GM12878 (cell line): ENCODE data around the gene MGMT. TPM values are rescaled to one million over a fixed set of nuclear protein-coding genes. Genes with fewer than 3 reads are reported as not detected.

ENCODE experiments used
- ATAC-seq: fragments of 200-7000 bp; cut with Tn5 transposase; 3 replicates; pipeline ENCODE4 v1.9.1; 2020; ENCODE audit warnings: mild to moderate bottlenecking, moderate library complexity
- BruUV-seq: library from RNA; stranded (reverse); fragments of 400-500 nt; replicated peaks from 2 replicates; lab custom pipeline; 2021; lab: Mats Ljungman, UMichigan
- CTCF ChIA-PET: fragments of 300-600 bp; sonication (Branson Sonifier 250); formaldehyde crosslinking; extraction: SDS; loops from one replicate; lab custom pipeline; 2021; ENCODE audit warnings: inconsistent platforms; lab: Yijun Ruan, JAX
- POLR2A ChIA-PET: fragments of 350-600 bp; formaldehyde crosslinking; extraction: SDS; loops from one replicate; lab custom pipeline; 2021; ENCODE audit warnings: inconsistent platforms; lab: Charles Lee
- RAD21 ChIA-PET: fragments of 300-600 bp; sonication (Branson Sonifier 250); formaldehyde crosslinking; loops from one replicate; lab custom pipeline; 2023; ENCODE audit warnings: antibody characterized with exemption; ENCODE audit not compliant: unreplicated experiment; lab: Charles Lee
- SMC1A ChIA-PET: fragments of 300-600 bp; sonication (Branson Sonifier 250); formaldehyde crosslinking; loops from one replicate; lab custom pipeline; 2023; ENCODE audit not compliant: unreplicated experiment, uncharacterized antibody; lab: Charles Lee
- DNase-seq: peaks from one replicate; pipeline ENCODE4 v3.0.0-alpha.2; 2011; ENCODE audit warnings: low read depth, low spot score
- FAIRE-seq: peaks from 3 replicates; lab custom pipeline; 2011; peaks lifted over from hg19 to GRCh38; lab: Jason Lieb, UNC
- H2AFZ ChIP-seq: 2 replicates; pipeline ENCODE4 v1.6.0; 2011; ENCODE audit warnings: low read depth, low read length, control low read depth; ENCODE audit not compliant: control insufficient read depth
- H3K27ac ChIP-seq: 2 replicates; pipeline ENCODE4 v1.5.1; 2011; ENCODE audit warnings: control low read depth; ENCODE audit not compliant: control insufficient read depth, insufficient read depth
- H3K27me3 ChIP-seq, 2 experiments: replicated peaks in 1 of 2; 2 replicates each; pipeline versions ENCODE4 v1.6.0 to v1.6.1; 2011; ENCODE audit warnings: low read length in 1 of 2; ENCODE audit not compliant: control insufficient read depth in 2 of 2, insufficient read depth in 2 of 2
- H3K36me3 ChIP-seq, 2 experiments: 2 replicates each; pipeline ENCODE4 v1.5.1; 2011; ENCODE audit warnings: low read length in 1 of 2; ENCODE audit not compliant: control insufficient read depth in 2 of 2, insufficient read depth in 2 of 2
- H3K4me1 ChIP-seq: 2 replicates; pipeline ENCODE4 v1.6.1; 2011; ENCODE audit warnings: mild to moderate bottlenecking, low read length, moderate library complexity, mixed read lengths; ENCODE audit not compliant: control insufficient read depth, insufficient read depth
- H3K4me2 ChIP-seq: 2 replicates; pipeline ENCODE4 v1.6.0; 2011; ENCODE audit warnings: control low read depth; ENCODE audit not compliant: control insufficient read depth, insufficient read depth
- H3K4me3 ChIP-seq: fragments of 200-600 bp; sonication (generic); 2 replicates; pipeline ENCODE4 v1.5.1; 2016
- H3K79me2 ChIP-seq: 2 replicates; pipeline ENCODE4 v1.6.0; 2011; ENCODE audit warnings: low read length; ENCODE audit not compliant: control insufficient read depth, insufficient read depth
- H3K9ac ChIP-seq: 2 replicates; pipeline ENCODE4 v1.8.0; 2011; ENCODE audit warnings: low read length, control low read depth, mixed read lengths; ENCODE audit not compliant: control insufficient read depth, insufficient read depth
- H3K9me3 ChIP-seq: replicated peaks from 3 replicates; pipeline ENCODE4 v1.5.1; 2011; ENCODE audit warnings: mild to moderate bottlenecking, low read length; ENCODE audit not compliant: control insufficient read depth, insufficient read depth
- H4K20me1 ChIP-seq: 2 replicates; pipeline ENCODE4 v1.6.0; 2011; ENCODE audit not compliant: control insufficient read depth, insufficient read depth
- ASH2L ChIP-seq: fragments of 300-600, 200-600 bp; sonication (generic); IDR thresholded peaks from 2 replicates; pipeline ENCODE4 v1.6.1; 2017; ENCODE audit warnings: low read depth, mild to moderate bottlenecking, borderline replicate concordance
- ATF7 ChIP-seq: fragments of 450-650 bp; IDR thresholded peaks from 2 replicates; pipeline ENCODE4 v1.6.1; 2016; ENCODE audit warnings: low read depth, mild to moderate bottlenecking
- CHD2 ChIP-seq: IDR thresholded peaks from 2 replicates; pipeline ENCODE4 v1.6.1; 2011; ENCODE audit warnings: low read depth, low read length, improper control_type of control experiment, borderline replicate concordance
- HDAC2 ChIP-seq: fragments of 200-600 bp; sonication (generic); IDR thresholded peaks from 2 replicates; pipeline ENCODE4 v1.6.1; 2017
- MTA2 ChIP-seq: fragments of 450-650 bp; IDR thresholded peaks from 2 replicates; pipeline ENCODE4 v1.6.1; 2016; ENCODE audit warnings: low read depth, mild to moderate bottlenecking, moderate library complexity
- MYC ChIP-seq: IDR thresholded peaks from 2 replicates; pipeline ENCODE4 v1.6.1; 2011; ENCODE audit warnings: mild to moderate bottlenecking, low read length, moderate library complexity, inconsistent platforms; ENCODE audit not compliant: insufficient read depth, insufficient replicate concordance, insufficient read length, severe bottlenecking
- NFIC ChIP-seq: IDR thresholded peaks from 2 replicates; pipeline ENCODE4 v1.6.1; 2012; ENCODE audit warnings: low read depth, mild to moderate bottlenecking, inconsistent platforms, low read length, moderate library complexity
- NFXL1 ChIP-seq: fragments of 450-650 bp; IDR thresholded peaks from 2 replicates; pipeline ENCODE4 v1.6.1; 2017; ENCODE audit warnings: antibody characterized with exemption, mild to moderate bottlenecking, borderline replicate concordance
- NFYB ChIP-seq: IDR thresholded peaks from 2 replicates; pipeline ENCODE4 v1.6.1; 2011; ENCODE audit warnings: low read depth, mild to moderate bottlenecking, low read length, improper control_type of control experiment, moderate library complexity; ENCODE audit not compliant: insufficient read depth
- POLR2AphosphoS5 ChIP-seq: IDR thresholded peaks from 2 replicates; pipeline ENCODE4 v1.6.1; 2011; ENCODE audit warnings: mild to moderate bottlenecking, low read length, inconsistent platforms
- RELB ChIP-seq: fragments of 450-650 bp; IDR thresholded peaks from 2 replicates; pipeline ENCODE4 v1.6.1; 2017; ENCODE audit warnings: low read depth, mild to moderate bottlenecking, moderate library complexity
- SIN3A ChIP-seq: IDR thresholded peaks from 2 replicates; pipeline ENCODE4 v1.6.1; 2012; ENCODE audit warnings: low read depth, low read length, improper control_type of control experiment
- SMC3 ChIP-seq: IDR thresholded peaks from 2 replicates; pipeline ENCODE4 v1.6.1; 2011; ENCODE audit warnings: low read length, improper control_type of control experiment, borderline replicate concordance
- USF2 ChIP-seq: IDR thresholded peaks from 2 replicates; pipeline ENCODE4 v1.6.1; 2011; ENCODE audit warnings: low read depth, low read length, improper control_type of control experiment, borderline replicate concordance
- ZBTB4 ChIP-seq: fragments of 450-650 bp; formaldehyde crosslinking; IDR thresholded peaks from 2 replicates; pipeline ENCODE4 v1.4.0; 2022; ENCODE audit warnings: mild to moderate bottlenecking, moderate library complexity
- ZNF207 ChIP-seq: fragments of 450-650 bp; IDR thresholded peaks from 2 replicates; pipeline ENCODE4 v1.6.1; 2014; ENCODE audit warnings: antibody characterized with exemption, mild to moderate bottlenecking, borderline replicate concordance
- ZNF24 ChIP-seq: fragments of 450-650 bp; IDR thresholded peaks from 2 replicates; pipeline ENCODE4 v1.6.1; 2017; ENCODE audit warnings: antibody characterized with exemption, mild to moderate bottlenecking
- WGBS: methylation state at CpG from one replicate; pipeline ENCODE4 v1.1.6; 2016; ENCODE audit warnings: low lambda C conversion rate; ENCODE audit not compliant: insufficient replicate concordance, insufficient coverage; ENCODE audit errors: missing lambda C conversion rate; 5-methylcytosine and 5-hydroxymethylcytosine counted together
- in situ Hi-C: fragments of 300-500 bp; cut with MboI; formaldehyde crosslinking; loops from 9 replicates; pipeline ENCODE4 v1.14.3; 2018; ENCODE audit warnings: mixed read lengths
- intact Hi-C: fragments of 100-400 bp; cut with micrococcal nuclease; formaldehyde crosslinking; loops from one replicate; pipeline ENCODE4 v1.14.2; 2022; ENCODE audit not compliant: unreplicated experiment
- polyA plus RNA-seq, 11 experiments: library from polyadenylated mRNA; depleted of rRNA in 4 of 11; unstranded in 6 of 11; stranded (reverse) in 5 of 11; fragments of >200 nt; fragmentation: Nextera tagmentation in 4 of 11; fragmentation: Illumina TruSeq in 1 of 11; extraction: Ambion mirVana in 4 of 11; extraction: Trizol in 1 of 11; gene quantifications; 1 replicate in 1 of 11; 2 replicates in 10 of 11; pipeline versions ENCODE4 v1.2.1 to v1.2.3, GENCODE V29; 2011 to 2016; ENCODE audit warnings: inconsistent platforms in 2 of 11, missing spikeins in 2 of 11, low read depth in 1 of 11
- total RNA-seq, 4 experiments: library from RNA; depleted of rRNA in 3 of 4; stranded (reverse); fragments of >200 nt in 3 of 4; fragmentation: Illumina TruSeq in 1 of 4; extraction: Trizol in 1 of 4; gene quantifications; 2 replicates each; pipeline versions ENCODE4 v1.2.1 to v1.2.3, GENCODE V29; 2013 to 2021

Gene MGMT
- total and polyA plus RNA-seq, 10 of the 15 experiments (the other 5 are each of a cell fraction or from before 2014, with no cell fraction given), result 0.16 to 24.2 (median 13.3) TPM

- TF ChIP-seq RELB (0 out of 2 replicates have a peak, but pooled peaks have one; percentile 15), ATF7 (peak; percentile 44; the same call in 1 of the 2 replicates), SMC3 (0 out of 2 replicates have a peak, but pooled peaks have one; percentile 8)
These were observed 139.0 kb downstream of the MGMT start (continued) for GRCh38 chr10:129605986-129606518.

GRCh38 chr10:129607607-129608109, 140.6 kb downstream of the MGMT start:
- ChIA-PET SMC1A (no interaction called here), CTCF (no interaction called here), RAD21 (no interaction called here), POLR2A (no interaction called here)
- ATAC-seq (no peak), DNase-seq (no peak), FAIRE-seq (peak; percentile 7)
- H2AFZ ChIP-seq, result no peak overlapping the region
- no peak overlapping the region for H3K4me3 ChIP-seq
- H3K27me3 ChIP-seq, result no peaks in the 10 kb centered on the region
- H3K36me3 ChIP-seq, result no peaks in the 10 kb centered on the region
- H3K4me1 ChIP-seq, result peaks cover 21% of the 10 kb centered on the region
- intact Hi-C loops (no loop called here), in situ Hi-C loops (no loop called here)
- TF ChIP-seq SIN3A (no peak), ZBTB4 (no peak), ZNF207 (no peak), HDAC2 (no peak), ASH2L (no peak), ZNF24 (no peak), USF2 (no peak), NFYB (no peak), NFIC (no peak), NFXL1 (no peak), CHD2 (no peak), POLR2AphosphoS5 (no peak), MTA2 (no peak), MYC (no peak)
- no TSS peak for BruUV-seq
- WGBS, result 97% methylated on average over 8 of the region's 8 CpGs
- H3K4me2 ChIP-seq, result no peak overlapping the region
- H3K9me3 ChIP-seq, result no peaks in the 10 kb centered on the region
- H4K20me1 ChIP-seq, result no peaks in the 10 kb centered on the region
- no peaks in the 10 kb centered on the region for H3K79me2 ChIP-seq
- no peak overlapping the region for H3K9ac ChIP-seq
- H3K27ac ChIP-seq, result no peak overlapping the region
